ENCODE measurements around the gene CIB2. TPM values are rescaled to one million over a fixed set of nuclear protein-coding genes. Genes with fewer than 3 reads are reported as not detected.

CIB2 gene
- total RNA-seq, 2 donors from 2014 or later = 16.7 to 23.0 TPM

DNA sequence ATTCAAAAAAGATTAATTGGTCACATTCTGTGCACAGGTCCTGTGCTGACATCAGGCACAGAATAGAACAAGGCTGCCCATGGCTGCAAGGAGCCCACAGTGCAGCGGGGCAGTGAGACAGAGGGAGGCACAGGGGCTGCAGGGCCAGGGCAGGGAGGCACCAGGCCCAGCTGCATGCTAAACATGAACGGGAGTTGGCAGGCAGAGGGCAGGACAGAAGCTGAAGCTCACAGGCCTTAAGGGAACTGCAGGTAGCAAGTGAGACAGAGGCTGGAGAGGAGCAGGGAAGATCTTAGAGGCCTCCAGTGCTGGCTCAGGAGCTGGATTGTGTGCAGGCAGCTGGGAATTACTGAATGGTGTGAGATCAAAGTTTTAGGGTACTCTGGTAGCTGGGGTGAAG, 44.1 kb upstream of the CIB2 start:
- no peak overlapping the region for H3K27ac ChIP-seq
- no peak overlapping the region for H3K4me3 ChIP-seq
- no peaks in the 10 kb centered on the region for H3K9me3 ChIP-seq
- 49% methylated on average over 2 of the region's 2 CpGs for WGBS
- TF ChIP-seq POLR2AphosphoS5 (IDR thresholded peaks at IDR 0.05) = no peak
- TF ChIP-seq, protein P1, sequence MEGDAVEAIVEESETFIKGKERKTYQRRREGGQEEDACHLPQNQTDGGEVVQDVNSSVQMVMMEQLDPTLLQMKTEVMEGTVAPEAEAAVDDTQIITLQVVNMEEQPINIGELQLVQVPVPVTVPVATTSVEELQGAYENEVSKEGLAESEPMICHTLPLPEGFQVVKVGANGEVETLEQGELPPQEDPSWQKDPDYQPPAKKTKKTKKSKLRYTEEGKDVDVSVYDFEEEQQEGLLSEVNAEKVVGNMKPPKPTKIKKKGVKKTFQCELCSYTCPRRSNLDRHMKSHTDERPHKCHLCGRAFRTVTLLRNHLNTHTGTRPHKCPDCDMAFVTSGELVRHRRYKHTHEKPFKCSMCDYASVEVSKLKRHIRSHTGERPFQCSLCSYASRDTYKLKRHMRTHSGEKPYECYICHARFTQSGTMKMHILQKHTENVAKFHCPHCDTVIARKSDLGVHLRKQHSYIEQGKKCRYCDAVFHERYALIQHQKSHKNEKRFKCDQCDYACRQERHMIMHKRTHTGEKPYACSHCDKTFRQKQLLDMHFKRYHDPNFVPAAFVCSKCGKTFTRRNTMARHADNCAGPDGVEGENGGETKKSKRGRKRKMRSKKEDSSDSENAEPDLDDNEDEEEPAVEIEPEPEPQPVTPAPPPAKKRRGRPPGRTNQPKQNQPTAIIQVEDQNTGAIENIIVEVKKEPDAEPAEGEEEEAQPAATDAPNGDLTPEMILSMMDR (IDR thresholded peaks at IDR 0.05) = no peak
- no peak for TF ChIP-seq POLR2A (IDR thresholded peaks at IDR 0.05)
- intact Hi-C loops (cut with DNase I) = loop anchor here (5.0 kb wide), 1 partner anchor 67 kb away; no protein-coding TSS in a partner anchor
- DNase-seq (ENCODE audit: low spot score) = no peak
- H3K36me3 ChIP-seq = no peaks in the 10 kb centered on the region
- H3K27me3 ChIP-seq (replicated peaks; ENCODE audit: insufficient read depth) = no peaks in the 10 kb centered on the region
- no peaks in the 10 kb centered on the region for H3K4me1 ChIP-seq (replicated peaks)

DNA sequence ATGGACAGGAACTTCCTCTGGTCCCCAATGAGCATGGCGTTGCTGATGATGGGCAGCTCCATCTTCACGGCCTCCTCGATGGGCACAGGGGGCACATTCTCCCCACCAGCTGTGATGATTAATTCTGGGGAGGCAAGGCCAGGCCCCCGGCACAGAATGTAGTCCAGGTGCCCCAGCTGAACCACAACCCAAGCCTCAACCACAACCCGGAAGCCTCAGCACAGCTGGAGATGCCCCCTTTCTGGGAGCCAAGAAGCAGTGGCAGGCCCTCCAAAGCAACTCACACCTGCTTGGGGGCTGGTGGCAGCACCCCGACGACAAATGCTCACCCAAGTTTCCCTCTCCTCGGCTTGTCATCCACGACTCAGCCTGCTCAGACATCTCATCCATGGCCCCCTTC, 43.2 kb upstream of the CIB2 start:
- Histone ChIP-seq H3K36me3 (no peaks in the 10 kb centered on the region), H3K27ac (no peak overlapping the region)

DNA sequence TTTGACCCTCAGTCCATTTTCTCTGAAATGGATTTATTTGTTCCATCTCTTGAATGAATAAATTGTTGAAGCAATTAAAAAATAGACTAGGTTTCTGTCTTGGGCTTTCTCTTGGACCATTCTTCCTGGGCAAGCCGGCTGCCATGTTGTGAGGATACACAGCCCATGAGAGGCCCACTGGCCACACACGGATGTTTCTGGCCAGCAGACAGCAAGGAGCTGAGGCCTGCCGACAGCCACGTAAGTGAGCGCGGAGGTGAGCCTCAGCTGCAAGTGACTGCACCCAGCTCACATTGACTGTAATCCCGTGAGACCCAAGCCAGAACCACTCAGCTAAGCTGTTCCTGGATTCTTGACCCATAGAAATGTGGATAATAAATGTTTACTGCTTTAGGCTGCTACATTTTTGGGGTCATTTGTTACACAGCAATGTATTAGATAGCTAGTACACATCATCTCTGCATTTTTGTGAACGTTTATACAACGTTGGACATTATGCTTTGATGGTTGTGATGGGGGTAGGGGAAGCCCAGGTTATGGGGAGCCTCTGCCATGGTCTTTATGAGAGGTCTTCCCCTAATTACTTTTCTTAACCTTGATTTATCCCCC, 40.7 kb upstream of the CIB2 start:
- Histone ChIP-seq H3K4me3 (no peak overlapping the region), H3K27me3 (replicated peaks; ENCODE audit: insufficient read depth) (no peaks in the 10 kb centered on the region), H3K36me3 (peaks cover 0 to 10% of the 10 kb centered on the region in 2 donors), H3K27ac (no peak overlapping the region), H3K4me1 (replicated peaks) (no peaks in the 10 kb centered on the region), H3K9me3 (no peaks in the 10 kb centered on the region)
- 99% methylated on average over 9 of the region's 9 CpGs for WGBS
- TF ChIP-seq POLR2A (IDR thresholded peaks at IDR 0.05) (no peak), POLR2AphosphoS5 (IDR thresholded peaks at IDR 0.05) (no peak)
- TF ChIP-seq, protein P1 (IDR thresholded peaks at IDR 0.05) = no peak
- no peak for DNase-seq (ENCODE audit: low spot score)
- intact Hi-C loops (cut with DNase I) = no loop called here

More for the DNA sequence above, 43.2 kb upstream of the CIB2 start:
- DNase-seq (ENCODE audit: low spot score) = no peak
- no peak overlapping the region for H3K4me3 ChIP-seq
- no peaks in the 10 kb centered on the region for H3K4me1 ChIP-seq (replicated peaks)
- no peaks in the 10 kb centered on the region for H3K9me3 ChIP-seq
- 86% methylated on average over 9 of the region's 9 CpGs for WGBS
- intact Hi-C loops (cut with DNase I) = no loop called here
- no peak for TF ChIP-seq POLR2AphosphoS5 (IDR thresholded peaks at IDR 0.05)
- TF ChIP-seq POLR2A (IDR thresholded peaks at IDR 0.05) = no peak
- TF ChIP-seq, protein P1 (IDR thresholded peaks at IDR 0.05) = no peak
- no peaks in the 10 kb centered on the region for H3K27me3 ChIP-seq (replicated peaks; ENCODE audit: insufficient read depth)

DNA sequence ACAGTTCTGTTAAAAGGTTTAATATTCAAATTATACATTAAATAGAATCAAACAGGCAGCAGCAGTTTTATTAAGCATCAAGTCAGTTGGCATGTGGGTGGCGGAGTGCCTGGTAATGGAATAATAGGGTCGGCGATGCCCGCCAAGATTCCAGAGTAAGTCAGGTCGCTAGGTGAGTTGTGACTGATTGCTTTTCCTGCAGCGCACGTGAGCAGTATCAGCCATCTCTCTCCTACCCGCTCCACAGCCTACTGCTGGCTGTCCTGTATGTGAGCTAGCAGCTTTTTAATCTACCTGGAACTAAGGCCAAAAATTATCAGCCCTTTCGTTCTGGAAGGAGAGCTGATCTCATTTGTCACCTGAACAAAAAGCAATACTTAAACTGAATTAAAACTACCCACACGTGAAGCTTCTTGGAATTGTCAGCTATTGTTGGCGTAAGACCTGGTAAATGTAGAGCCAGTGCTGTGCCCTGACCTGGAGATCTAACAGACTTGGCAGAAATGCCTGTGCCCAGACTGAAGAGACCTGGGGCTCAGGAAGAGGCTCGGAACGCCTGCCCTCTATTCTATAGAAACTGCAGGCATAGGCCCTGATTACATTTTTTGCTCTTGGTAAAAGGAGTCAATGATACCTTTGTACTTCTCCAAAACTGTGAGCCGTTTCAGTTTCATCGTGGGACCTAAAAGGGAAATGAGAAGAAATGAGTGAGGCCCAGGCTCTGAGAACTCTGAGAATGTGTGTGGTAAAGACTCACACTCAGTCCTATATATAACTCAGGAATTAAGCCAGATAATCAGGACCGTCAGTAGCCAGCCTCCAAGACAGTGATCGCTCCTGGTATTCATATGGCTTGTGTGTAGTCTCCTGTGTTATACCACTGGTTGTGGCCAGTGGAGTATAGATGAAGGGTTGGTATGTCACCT, 39.9 kb upstream of the CIB2 start:
- Histone ChIP-seq H3K4me1 (replicated peaks) (no peaks in the 10 kb centered on the region), H3K27me3 (replicated peaks; ENCODE audit: insufficient read depth) (no peaks in the 10 kb centered on the region), H3K9me3 (no peaks in the 10 kb centered on the region), H3K36me3 (peaks cover 0 to 13% of the 10 kb centered on the region in 2 donors), H3K4me3 (no peak overlapping the region), H3K27ac (no peak overlapping the region)
- intact Hi-C loops (cut with DNase I) = no loop called here
- 70% methylated on average over 17 of the region's 17 CpGs for WGBS
- peak; percentile 22 for DNase-seq (ENCODE audit: low spot score)
- TF ChIP-seq POLR2AphosphoS5 (IDR thresholded peaks at IDR 0.05) = no peak

DNA sequence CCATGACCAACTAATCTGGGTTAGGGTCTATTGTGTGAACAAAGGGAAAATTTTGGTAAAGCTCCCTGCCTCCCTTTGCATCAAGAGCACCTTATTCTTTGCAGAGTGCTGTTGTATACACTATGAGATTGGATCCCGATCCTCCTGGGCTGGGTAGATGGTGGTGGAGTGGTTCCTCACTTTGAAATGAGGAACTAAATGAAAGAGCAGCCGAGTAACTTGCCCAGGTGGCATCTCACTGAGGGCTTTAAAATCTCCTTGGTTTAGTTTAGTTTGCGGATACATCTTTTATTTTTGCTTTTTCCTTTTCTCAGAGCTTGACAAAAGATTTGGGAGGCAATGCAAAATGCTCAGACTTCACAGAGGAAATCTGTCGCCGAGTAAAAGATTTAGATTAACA, 37.4 kb upstream of the CIB2 start:
- intact Hi-C loops (cut with DNase I) = no loop called here
- TF ChIP-seq POLR2AphosphoS5 (IDR thresholded peaks at IDR 0.05) = no peak
- TF ChIP-seq, protein P1 (IDR thresholded peaks at IDR 0.05) = no peak
- TF ChIP-seq POLR2A (IDR thresholded peaks at IDR 0.05) = no peak
- DNase-seq (ENCODE audit: low spot score) = no peak
- no peaks in the 10 kb centered on the region for H3K9me3 ChIP-seq
- peaks cover 6 to 17% of the 10 kb centered on the region in 2 donors for H3K36me3 ChIP-seq
- H3K4me3 ChIP-seq = no peak overlapping the region
- H3K4me1 ChIP-seq (replicated peaks) = no peaks in the 10 kb centered on the region
- no peaks in the 10 kb centered on the region for H3K27me3 ChIP-seq (replicated peaks; ENCODE audit: insufficient read depth)
- no peak overlapping the region for H3K27ac ChIP-seq
- 87% methylated on average over 5 of the region's 5 CpGs for WGBS

All from prostate gland (tissue), 2 donors.